GM18951 (cell line): Measurements from ENCODE around the gene EHD1.

Experiments
- POLR2A ChIP-seq: IDR thresholded peaks from 4 replicates; pipeline ENCODE4 v1.6.1; 2011; ENCODE audit warnings: mild to moderate bottlenecking; ENCODE audit not compliant: insufficient read length, insufficient read depth; ENCODE audit errors: extremely low read depth
- in situ Hi-C: fragments of 300-500 bp; cut with MboI; formaldehyde crosslinking; loops from one replicate; pipeline ENCODE4 v1.12.0; 2022; ENCODE audit warnings: low sequenced_read_pairs, mixed read lengths, inconsistent platforms; ENCODE audit not compliant: unreplicated experiment

The EHD1 gene

DNA sequence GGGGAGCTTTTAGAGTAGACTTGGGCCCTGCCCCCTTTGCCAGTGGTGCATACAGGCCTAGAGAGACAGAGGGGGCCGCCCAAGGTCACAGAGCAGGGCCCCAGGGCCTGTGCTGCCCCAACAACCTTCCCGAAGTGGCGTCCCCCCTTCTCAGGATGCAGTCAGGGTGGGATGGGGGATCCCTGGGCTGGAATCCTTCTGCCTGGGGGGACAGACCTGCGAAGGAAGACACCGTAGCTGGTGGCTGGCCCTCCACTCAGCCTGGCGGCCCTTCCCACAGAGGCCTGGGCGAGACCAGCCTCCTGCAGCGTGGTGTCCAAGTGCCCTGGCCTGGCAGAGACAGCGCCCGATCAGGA is 14.4 kb upstream of the EHD1 start:
- in situ Hi-C loops: loop anchor here (5.0 kb wide), 1 partner anchor 46 kb away; no protein-coding TSS in a partner anchor
- no peak for TF ChIP-seq POLR2A

DNA sequence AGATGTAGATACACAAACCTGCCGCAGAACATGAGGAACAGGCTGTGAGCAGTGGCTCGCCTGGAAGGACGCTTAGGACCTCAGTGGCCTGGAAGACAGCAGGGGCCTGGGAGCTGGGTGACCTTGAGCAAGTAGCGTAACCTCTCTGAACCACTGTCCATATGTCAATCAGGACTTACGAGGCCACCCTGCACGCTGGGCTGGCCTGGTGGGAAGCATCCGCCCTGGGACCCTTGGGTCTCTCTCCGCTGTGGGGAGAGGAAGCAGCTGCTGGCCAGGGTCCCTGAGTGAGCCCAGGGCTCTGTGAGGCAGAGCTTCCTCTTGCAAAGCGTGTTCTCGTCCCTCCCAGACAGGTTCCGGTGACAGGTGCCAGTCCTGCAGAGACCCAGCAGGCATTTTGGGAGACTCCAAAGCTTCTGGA is 14.0 kb upstream of the EHD1 start:
- in situ Hi-C loops: loop anchor here (5.0 kb wide), 1 partner anchor 45 kb away; no protein-coding TSS in a partner anchor

DNA sequence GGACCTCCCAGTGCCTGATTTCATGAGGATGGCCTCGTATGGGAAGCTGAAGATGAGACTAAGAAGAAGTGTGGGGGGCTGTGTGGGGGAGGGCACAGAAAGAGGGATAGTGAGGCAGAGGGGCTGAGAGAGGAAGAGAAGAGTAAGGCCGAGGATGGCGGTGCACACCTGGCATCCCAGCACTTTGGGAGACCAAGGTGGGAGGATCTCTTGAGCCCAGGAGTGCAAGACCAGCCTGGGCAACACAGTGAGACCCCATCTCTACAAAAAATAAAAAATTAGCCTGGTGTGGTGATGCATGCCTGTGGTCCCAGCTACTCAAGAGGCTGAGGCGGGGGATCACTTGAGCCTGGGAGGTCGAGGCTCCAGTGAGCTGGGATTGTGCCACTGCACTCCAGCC is 13.5 kb upstream of the EHD1 start:
- no peak for TF ChIP-seq POLR2A
- in situ Hi-C loops: loop anchor here (5.0 kb wide), 1 partner anchor 45 kb away; no protein-coding TSS in a partner anchor

More for the DNA sequence above, 14.0 kb upstream of the EHD1 start:
- no peak for TF ChIP-seq POLR2A

DNA sequence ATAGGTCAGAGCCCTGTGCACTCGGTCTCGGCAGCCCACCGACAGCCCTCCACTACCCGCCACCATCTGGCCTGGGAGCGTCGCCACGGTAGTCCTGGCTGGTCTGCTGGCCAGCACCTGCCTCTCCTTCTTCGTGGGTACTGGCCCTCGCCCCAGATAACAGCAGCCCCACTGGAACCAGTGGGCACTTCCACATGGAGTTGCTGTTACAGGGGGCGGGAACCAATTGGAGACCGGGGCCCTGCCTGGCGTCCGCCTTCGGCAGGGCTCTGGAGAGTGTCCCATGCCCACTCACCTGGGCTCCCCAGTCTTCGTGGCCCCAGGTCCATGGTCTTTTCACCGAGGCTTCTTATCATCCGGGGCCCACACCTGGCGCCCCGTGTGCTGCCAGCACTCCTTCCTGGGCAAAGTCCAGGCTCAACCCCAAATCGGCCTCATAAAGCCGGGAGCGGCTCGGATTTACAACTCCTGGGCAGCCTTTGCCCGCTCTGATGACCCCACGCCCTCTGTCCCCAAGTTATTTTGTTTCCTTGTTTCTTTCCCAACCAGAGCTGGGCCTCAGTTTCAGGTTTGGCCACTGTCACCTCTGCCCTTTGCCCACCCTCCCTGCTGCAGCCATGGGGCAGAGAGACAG is 12.9 kb upstream of the EHD1 start:
- in situ Hi-C loops: loop anchor here (5.0 kb wide), 1 partner anchor 44 kb away; no protein-coding TSS in a partner anchor
- TF ChIP-seq POLR2A: no peak

DNA sequence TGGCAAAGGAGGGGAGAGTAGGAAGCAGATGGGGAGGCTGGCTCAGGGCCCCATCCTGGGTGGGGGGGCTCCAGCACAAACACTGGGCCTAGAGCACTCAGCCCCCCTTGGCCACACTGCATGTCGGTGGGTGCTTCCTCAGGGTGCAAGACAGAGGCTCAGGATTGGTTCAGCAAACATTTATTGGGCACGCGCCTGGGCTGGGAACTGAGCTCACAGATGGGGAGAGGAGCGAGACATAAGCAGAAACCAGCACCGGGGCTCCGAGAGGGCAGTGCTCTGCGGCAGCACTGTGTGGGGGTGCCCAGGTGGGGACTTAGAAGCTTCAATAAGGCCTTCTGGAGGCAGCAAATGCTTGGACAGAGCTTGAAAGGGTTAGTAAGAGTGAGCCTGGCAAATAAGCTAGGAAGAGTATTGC is 12.1 kb upstream of the EHD1 start:
- in situ Hi-C loops: loop anchor here (5.0 kb wide), 1 partner anchor 43 kb away; no protein-coding TSS in a partner anchor
- no peak for TF ChIP-seq POLR2A

DNA sequence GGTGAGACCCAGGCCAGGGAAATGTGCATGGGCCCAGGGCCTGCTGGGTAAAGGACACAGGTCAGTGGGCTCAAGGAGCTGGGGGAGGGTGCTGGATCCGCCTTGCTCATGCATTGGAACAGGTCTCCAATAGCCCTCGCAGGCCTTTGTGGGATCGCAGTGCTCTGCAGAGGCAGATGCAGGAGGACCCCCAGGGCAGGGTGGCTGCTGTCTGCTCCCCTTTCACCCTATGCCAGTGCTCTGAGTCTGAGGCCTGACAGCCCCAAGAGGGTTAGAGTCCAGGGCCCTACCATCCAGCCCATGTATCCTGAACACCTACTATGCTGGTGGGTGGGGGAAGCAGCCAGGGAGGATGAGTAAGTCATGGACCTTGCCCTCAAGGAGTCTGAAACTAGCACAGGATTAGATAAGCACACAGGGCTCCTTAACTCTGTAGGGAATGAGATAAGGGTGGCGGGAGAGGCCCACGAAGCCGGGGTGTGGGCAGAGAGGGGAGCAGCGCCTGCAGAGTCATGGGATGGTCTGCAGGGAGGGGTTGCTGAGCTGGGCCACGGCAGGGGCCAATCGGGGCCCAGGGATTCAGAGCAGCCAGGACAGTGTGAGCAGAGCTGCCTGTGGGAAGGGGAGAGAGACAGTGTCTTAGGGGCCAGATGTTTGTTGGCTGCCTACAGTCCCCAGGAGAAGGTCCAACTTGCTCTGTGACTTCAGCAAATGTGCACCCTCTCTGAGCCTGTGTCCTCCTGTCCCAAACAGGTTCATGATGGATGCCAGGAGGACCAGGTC is 10.5 kb upstream of the EHD1 start:
- in situ Hi-C loops: no loop called here

DNA sequence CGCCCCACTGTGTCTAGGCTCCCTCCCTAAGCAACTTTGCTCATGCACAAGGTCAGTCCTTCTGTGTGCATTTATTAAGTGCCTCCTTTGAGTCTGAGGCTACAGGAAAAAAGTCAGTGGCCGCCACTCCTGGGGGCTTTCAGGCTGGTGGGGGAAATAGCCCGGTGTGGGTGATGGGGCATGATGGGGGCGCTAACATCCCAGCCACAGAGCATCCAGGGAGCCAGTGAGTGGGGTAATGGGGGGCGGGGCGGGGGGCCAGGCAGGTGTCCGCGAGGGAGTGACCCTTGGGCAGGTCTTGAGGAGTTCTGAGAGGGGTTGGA is 9.9 kb upstream of the EHD1 start:
- in situ Hi-C loops: no loop called here
- no peak for TF ChIP-seq POLR2A

More for the DNA sequence above, 10.5 kb upstream of the EHD1 start:
- no peak for TF ChIP-seq POLR2A

DNA sequence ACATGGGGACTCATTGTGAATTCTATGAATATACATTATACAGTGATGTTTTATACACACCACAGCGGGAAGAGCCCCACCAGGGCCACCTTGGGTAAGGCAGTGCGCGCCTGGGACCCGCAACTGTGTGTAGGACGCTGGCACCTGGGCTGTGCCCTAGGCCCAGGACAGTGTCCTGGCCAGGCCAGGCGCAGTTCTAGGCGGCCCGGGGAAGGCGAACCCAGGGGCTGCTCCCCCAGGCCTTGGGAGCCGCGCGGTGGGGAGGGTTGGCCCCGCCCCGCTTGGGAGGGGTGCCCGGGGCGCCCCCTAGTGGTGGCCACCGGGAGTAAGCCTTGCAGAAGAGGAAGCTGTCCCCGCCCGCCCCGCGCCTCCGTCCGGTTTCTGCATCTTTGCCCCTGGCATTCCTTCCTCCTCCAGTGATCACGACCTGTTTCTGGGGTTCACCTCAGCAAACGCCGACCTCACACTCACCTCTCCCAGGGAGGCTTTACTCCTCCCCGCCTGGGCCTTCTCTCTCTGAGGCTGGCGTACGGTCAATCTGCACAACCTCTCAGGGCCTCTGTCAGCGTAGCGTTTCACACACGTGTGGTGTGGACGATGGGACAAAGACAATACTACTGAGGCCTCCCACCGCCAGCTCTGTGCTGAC is 9.5 kb upstream of the EHD1 start:
- no peak for TF ChIP-seq POLR2A
- in situ Hi-C loops: no loop called here

DNA sequence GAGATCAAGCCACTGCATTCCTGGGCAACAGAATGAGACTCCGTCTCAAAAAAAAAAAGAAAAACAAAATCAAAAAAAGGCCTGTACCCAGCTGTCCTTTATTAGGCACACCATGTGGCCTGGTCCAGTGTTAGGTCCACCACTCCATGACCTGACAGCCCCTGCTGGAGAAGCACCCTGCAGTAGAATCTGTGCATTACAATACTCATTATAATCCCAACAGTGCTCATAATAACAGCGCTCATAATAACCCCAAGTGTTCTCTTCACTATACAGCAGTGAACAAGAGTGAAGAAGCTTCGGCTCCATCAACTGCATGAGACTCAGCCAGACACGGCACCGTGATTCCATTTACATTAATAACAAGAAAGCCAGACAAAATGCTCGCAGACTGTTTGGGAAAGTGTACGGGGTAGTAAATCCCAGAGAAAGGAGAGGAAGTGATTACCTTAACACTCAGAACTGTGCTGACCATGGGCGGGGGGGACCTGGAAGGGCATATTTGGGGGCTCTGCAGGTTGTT is 8.9 kb upstream of the EHD1 start:
- TF ChIP-seq POLR2A: no peak
- in situ Hi-C loops: no loop called here

DNA sequence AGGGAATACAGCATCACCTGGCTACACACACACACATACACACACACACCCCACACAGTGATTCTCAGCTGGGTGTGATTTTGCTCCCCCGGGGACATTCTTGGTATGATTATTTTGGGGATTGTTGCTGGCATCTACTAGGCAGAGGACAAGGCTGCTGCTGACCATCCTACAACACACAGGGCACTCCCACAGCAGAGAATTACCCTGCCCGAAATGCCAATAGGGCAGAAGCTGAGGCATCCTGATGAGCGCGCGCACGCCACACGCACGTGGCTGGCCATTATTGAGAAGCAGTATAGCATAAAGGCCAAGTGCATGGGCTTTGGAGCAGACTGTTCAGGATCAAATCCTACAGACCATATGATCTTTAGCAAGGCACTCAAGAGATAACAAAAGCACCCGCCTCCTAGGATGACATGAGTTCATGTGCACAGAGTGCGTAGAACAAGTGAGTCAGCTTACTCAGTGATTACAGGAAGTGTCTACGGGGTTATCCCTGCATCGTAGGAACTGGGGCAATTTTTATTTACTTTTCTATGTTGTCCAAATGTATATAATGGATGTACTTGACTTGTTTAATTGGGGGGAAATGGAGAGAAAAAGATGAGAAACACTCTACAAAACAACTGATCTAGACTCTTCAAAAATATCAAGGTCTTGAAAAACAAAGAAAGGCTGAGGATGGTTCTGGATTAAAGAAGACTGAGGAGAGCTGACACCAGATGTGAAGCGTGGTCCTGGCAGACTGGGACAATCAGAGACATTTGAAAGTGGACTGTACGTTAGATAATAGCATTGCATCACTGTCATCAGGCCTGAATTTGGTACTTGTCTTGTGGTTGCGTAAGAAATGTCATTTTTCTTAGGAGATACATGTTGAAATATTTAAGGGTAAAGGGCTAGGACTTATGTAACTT is 7.2 kb upstream of the EHD1 start:
- in situ Hi-C loops: no loop called here
- no peak for TF ChIP-seq POLR2A

DNA sequence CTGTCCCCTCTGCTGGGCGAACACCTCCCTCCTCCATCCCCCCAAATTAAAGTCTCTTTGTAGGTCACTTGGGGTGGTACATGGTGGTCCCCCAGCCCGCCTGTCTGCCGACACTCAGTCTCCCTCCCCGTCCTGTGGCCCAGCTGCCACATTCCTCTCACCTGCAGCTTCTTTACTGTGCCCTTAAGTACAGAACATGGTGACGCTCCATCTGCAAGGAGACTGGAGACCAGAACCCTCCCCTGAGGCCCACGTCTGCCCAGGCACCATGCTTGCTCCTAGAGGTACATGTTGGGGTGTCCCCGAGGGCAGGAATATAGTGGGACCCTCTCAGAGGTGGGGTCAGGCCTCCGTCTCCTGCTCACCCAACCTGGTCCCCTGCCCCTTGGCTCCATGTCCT is 5.6 kb upstream of the EHD1 start:
- TF ChIP-seq POLR2A: no peak
- in situ Hi-C loops: no loop called here

DNA sequence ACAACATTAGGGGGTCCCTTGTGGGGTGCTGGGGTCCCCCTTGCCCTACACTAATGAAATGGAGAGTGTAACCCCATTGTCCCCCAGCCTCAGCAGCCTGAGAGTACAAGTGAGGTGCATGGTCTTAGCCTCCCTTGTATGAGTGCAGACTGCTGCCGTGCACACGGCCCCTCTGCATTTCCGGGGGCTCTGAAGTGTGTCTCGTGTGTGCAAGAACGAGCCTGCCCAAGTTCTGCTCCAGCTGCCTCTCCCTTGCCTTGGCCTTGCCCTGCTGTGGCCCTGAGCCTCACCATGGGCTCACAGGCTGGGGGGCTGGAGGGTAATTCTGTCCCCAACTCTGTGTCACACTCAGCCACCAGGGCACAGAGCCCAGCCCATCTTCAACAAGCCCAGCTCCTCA is 5.2 kb upstream of the EHD1 start:
- TF ChIP-seq POLR2A: no peak
- in situ Hi-C loops: no loop called here
